Neural cell (in vitro differentiated cells): ENCODE results near the gene PLXNA3. TPM values are rescaled to one million over a fixed set of nuclear protein-coding genes. Genes with fewer than 3 reads are reported as not detected.

Source experiments
- H2AFZ ChIP-seq: fragments of 200-600, 300-800 bp; sonication (generic), shearing (Covaris generic); 2 replicates; pipeline ENCODE4 v1.6.0; 2014; ENCODE audit warnings: low read depth, mild to moderate bottlenecking, antibody characterized with exemption, low read length, moderate library complexity
- H3F3A ChIP-seq: fragments of 200-600 bp; shearing (Covaris generic); 2 replicates; pipeline ENCODE4 v1.6.1; 2016; ENCODE audit warnings: mild to moderate bottlenecking, moderate library complexity, mixed read lengths, antibody characterized with exemption, low read length; ENCODE audit not compliant: insufficient read depth, poor library complexity, severe bottlenecking
- H3K27ac ChIP-seq: fragments of 200-600, 300-800 bp; sonication (generic), shearing (Covaris generic); 2 replicates; pipeline ENCODE4 v1.5.1; 2014; ENCODE audit warnings: mild to moderate bottlenecking, low read length, moderate library complexity
- H3K27me3 ChIP-seq: fragments of 300-800, 200-600 bp; sonication (generic), shearing (Covaris generic); 2 replicates; pipeline ENCODE4 v1.6.0; 2014; ENCODE audit warnings: mild to moderate bottlenecking, low read depth, low read length, moderate library complexity; ENCODE audit not compliant: insufficient read depth
- H3K36me3 ChIP-seq: fragments of 300-800, 200-600 bp; sonication (generic), shearing (Covaris generic); 2 replicates; pipeline ENCODE4 v1.5.1; 2014; ENCODE audit warnings: mild to moderate bottlenecking, antibody characterized with exemption, low read length, moderate library complexity; ENCODE audit not compliant: insufficient read depth
- H3K4me2 ChIP-seq: fragments of 300-800, 200-600 bp; sonication (generic), shearing (Covaris generic); 2 replicates; pipeline ENCODE4 v1.6.0; 2014; ENCODE audit warnings: mild to moderate bottlenecking, low read length
- H3K4me3 ChIP-seq: fragments of 300-800, 200-600 bp; sonication (generic), shearing (Covaris generic); 2 replicates; pipeline ENCODE4 v1.5.1; 2014; ENCODE audit warnings: mild to moderate bottlenecking, low read length, moderate library complexity
- H3K79me2 ChIP-seq: fragments of 200-600 bp; shearing (Covaris generic); replicated peaks from 2 replicates; pipeline ENCODE4 v1.6.0; 2014; ENCODE audit warnings: mild to moderate bottlenecking, low read length, moderate library complexity; ENCODE audit not compliant: insufficient read depth
- H3K9ac ChIP-seq: fragments of 300-800, 200-600 bp; sonication (generic), shearing (Covaris generic); 2 replicates; pipeline ENCODE4 v1.6.1; 2016; ENCODE audit warnings: mild to moderate bottlenecking, low read length, mixed read lengths
- H3K9me2 ChIP-seq: fragments of 200-600 bp; shearing (Covaris generic); 2 replicates; pipeline ENCODE4 v1.6.1; 2016; ENCODE audit warnings: mild to moderate bottlenecking, low read length, mixed read lengths; ENCODE audit not compliant: insufficient read depth
- H3K9me3 ChIP-seq: fragments of 200-600, 300-800 bp; sonication (generic), shearing (Covaris generic); 2 replicates; pipeline ENCODE4 v1.6.1; 2016; ENCODE audit warnings: mild to moderate bottlenecking, mixed run types, low read length, moderate library complexity, mixed read lengths
- H4K20me1 ChIP-seq: fragments of 200-600 bp; shearing (Covaris generic); 2 replicates; pipeline ENCODE4 v1.6.1; 2016; ENCODE audit warnings: mild to moderate bottlenecking, mixed run types; ENCODE audit not compliant: insufficient read depth
- EP300 ChIP-seq: fragments of 450-650 bp; conservative IDR thresholded peaks from 2 replicates; pipeline ENCODE4 v1.6.1; 2014; ENCODE audit warnings: antibody characterized with exemption, mild to moderate bottlenecking, moderate library complexity; ENCODE audit not compliant: poor library complexity, severe bottlenecking
- EZH2 ChIP-seq: fragments of 200-600, 300-800 bp; shearing (Covaris generic), sonication (generic); IDR thresholded peaks from 2 replicates; pipeline ENCODE4 v1.6.1; 2014; ENCODE audit warnings: antibody characterized with exemption, low read length, borderline replicate concordance, mild to moderate bottlenecking; ENCODE audit not compliant: insufficient read depth, poor library complexity, severe bottlenecking
- MXI1 ChIP-seq: fragments of 450-650 bp; conservative IDR thresholded peaks from 2 replicates; pipeline ENCODE4 v1.6.1; 2014; ENCODE audit warnings: antibody characterized with exemption, mild to moderate bottlenecking; ENCODE audit not compliant: poor library complexity, severe bottlenecking
- POLR2AphosphoS5 ChIP-seq: IDR thresholded peaks from 2 replicates; pipeline ENCODE4 v1.6.1; 2012
- RAD21 ChIP-seq: fragments of 450-650 bp; conservative IDR thresholded peaks from 2 replicates; pipeline ENCODE4 v1.6.1; 2014; ENCODE audit warnings: antibody characterized with exemption, mild to moderate bottlenecking, moderate library complexity
- SMC3 ChIP-seq: fragments of 450-650 bp; conservative IDR thresholded peaks from 2 replicates; pipeline ENCODE4 v1.6.1; 2014; ENCODE audit warnings: antibody characterized with exemption, mild to moderate bottlenecking, moderate library complexity; ENCODE audit not compliant: poor library complexity
- TAF1 ChIP-seq: IDR thresholded peaks from 2 replicates; pipeline ENCODE4 v1.6.1; 2012; ENCODE audit warnings: low read depth
- polyA plus RNA-seq: library from polyadenylated mRNA; depleted of rRNA; stranded (reverse); fragments of >200 nt; gene quantifications from 2 replicates; pipeline ENCODE4 v1.2.3, GENCODE V29; 2014
- TF ChIP-seq, protein P1 (sequence below): fragments of 450-650 bp; IDR thresholded peaks from 2 replicates; pipeline ENCODE4 v1.5.1; 2014; ENCODE audit warnings: antibody characterized with exemption, mild to moderate bottlenecking, moderate library complexity; ENCODE audit not compliant: poor library complexity, severe bottlenecking
- TF ChIP-seq, protein P2 (sequence below): IDR thresholded peaks from 2 replicates; pipeline ENCODE4 v1.6.1; 2012; ENCODE audit warnings: borderline replicate concordance

Gene PLXNA3
- polyA plus RNA-seq, 1 donor from 2014 or later: 17.2 TPM

DNA sequence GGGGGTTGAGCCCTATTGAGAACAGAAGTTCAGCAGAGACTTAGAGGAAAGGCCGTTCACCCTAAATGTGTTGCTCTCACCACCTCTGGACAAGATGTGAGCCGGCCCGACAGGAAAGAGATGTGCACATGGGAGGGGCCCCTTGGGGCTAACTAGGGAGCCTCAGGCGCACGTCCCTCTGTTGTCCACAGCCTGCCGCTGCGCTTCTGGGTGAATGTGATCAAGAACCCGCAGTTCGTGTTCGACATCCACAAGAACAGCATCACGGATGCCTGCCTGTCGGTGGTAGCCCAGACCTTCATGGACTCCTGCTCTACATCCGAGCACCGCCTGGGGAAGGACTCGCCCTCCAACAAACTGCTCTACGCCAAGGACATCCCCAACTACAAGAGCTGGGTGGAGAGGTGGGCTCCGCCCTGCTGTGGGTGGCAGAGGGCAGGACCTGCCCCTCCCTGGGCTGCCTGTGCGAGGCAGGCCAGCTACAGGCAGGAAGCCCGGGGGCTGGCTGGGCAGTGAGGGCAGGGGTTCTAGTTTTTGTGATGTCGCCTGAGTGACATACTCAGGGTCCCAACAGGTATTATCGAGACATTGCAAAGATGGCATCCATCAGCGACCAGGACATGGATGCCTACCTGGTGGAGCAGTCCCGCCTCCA is 13.0 kb downstream of the PLXNA3 start:
- H3K4me3 ChIP-seq: no peak overlapping the region
- H3K9me2 ChIP-seq: no peaks in the 10 kb centered on the region
- H3K36me3 ChIP-seq: no peaks in the 10 kb centered on the region
- H3K27ac ChIP-seq: no peak overlapping the region
- H3K79me2 ChIP-seq: no peaks in the 10 kb centered on the region
- H3K27me3 ChIP-seq: no peaks in the 10 kb centered on the region
- H3K9ac ChIP-seq: no peak overlapping the region
- H3K4me2 ChIP-seq: no peak overlapping the region
- no peaks in the 10 kb centered on the region for H3K9me3 ChIP-seq
- no peaks in the 10 kb centered on the region for H4K20me1 ChIP-seq
- no peak overlapping the region for H2AFZ ChIP-seq
- H3F3A ChIP-seq: no peaks in the 10 kb centered on the region
- TF ChIP-seq, protein P1, sequence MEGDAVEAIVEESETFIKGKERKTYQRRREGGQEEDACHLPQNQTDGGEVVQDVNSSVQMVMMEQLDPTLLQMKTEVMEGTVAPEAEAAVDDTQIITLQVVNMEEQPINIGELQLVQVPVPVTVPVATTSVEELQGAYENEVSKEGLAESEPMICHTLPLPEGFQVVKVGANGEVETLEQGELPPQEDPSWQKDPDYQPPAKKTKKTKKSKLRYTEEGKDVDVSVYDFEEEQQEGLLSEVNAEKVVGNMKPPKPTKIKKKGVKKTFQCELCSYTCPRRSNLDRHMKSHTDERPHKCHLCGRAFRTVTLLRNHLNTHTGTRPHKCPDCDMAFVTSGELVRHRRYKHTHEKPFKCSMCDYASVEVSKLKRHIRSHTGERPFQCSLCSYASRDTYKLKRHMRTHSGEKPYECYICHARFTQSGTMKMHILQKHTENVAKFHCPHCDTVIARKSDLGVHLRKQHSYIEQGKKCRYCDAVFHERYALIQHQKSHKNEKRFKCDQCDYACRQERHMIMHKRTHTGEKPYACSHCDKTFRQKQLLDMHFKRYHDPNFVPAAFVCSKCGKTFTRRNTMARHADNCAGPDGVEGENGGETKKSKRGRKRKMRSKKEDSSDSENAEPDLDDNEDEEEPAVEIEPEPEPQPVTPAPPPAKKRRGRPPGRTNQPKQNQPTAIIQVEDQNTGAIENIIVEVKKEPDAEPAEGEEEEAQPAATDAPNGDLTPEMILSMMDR: no peak
- TF ChIP-seq MXI1 (no peak), TAF1 (no peak), POLR2AphosphoS5 (no peak)

DNA sequence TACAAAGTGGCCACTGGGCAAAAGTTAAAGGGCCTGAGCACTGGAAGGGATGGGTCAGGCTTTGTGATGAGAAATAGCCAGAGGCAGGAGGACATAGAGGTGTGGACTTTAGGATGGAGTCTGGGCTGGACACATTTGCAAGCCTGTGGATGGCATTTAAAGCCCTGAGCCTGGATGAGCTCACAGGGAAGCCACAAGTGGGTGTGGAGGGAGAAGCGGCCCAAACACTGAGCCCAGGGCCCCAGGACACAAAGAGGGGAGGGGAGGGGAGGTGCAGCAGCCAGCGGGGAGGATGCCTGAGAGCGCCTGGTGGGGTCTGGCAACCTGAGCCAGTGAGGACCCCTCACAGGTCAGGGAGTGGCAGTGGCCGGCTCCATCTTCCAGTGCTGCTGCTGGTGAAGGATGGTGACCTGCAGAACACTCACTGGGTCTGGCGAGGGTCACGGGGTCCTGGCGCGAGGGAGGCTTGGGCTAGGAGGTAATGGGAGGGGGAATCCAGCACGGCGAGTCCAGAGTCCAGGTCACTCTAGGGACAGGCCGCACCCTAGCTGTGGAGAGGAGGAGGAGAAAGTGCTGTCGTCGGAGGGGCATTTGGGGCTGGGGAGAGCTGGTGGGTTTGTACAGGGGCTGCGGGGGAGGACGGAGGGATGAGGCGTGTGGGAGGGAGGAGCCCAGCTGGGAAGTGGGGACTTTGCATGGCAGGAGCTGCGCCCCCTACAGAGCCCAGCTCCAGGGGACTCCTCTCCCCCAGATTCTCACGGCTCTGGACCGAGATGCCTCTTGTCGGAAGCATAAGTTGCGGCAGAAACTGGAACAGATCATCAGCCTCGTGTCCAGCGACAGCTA is 14.0 kb downstream of the PLXNA3 start:
- H3K27ac ChIP-seq: no peak overlapping the region
- H3K9ac ChIP-seq: no peak overlapping the region
- H3F3A ChIP-seq: no peaks in the 10 kb centered on the region
- no peaks in the 10 kb centered on the region for H4K20me1 ChIP-seq
- no peaks in the 10 kb centered on the region for H3K9me2 ChIP-seq
- TF ChIP-seq SMC3: no peak
- no peak for TF ChIP-seq EZH2
- no peak for TF ChIP-seq MXI1
- TF ChIP-seq EP300: no peak
- no peak for TF ChIP-seq POLR2AphosphoS5
- no peak for TF ChIP-seq TAF1
- TF ChIP-seq RAD21: no peak
- TF ChIP-seq, protein P2, sequence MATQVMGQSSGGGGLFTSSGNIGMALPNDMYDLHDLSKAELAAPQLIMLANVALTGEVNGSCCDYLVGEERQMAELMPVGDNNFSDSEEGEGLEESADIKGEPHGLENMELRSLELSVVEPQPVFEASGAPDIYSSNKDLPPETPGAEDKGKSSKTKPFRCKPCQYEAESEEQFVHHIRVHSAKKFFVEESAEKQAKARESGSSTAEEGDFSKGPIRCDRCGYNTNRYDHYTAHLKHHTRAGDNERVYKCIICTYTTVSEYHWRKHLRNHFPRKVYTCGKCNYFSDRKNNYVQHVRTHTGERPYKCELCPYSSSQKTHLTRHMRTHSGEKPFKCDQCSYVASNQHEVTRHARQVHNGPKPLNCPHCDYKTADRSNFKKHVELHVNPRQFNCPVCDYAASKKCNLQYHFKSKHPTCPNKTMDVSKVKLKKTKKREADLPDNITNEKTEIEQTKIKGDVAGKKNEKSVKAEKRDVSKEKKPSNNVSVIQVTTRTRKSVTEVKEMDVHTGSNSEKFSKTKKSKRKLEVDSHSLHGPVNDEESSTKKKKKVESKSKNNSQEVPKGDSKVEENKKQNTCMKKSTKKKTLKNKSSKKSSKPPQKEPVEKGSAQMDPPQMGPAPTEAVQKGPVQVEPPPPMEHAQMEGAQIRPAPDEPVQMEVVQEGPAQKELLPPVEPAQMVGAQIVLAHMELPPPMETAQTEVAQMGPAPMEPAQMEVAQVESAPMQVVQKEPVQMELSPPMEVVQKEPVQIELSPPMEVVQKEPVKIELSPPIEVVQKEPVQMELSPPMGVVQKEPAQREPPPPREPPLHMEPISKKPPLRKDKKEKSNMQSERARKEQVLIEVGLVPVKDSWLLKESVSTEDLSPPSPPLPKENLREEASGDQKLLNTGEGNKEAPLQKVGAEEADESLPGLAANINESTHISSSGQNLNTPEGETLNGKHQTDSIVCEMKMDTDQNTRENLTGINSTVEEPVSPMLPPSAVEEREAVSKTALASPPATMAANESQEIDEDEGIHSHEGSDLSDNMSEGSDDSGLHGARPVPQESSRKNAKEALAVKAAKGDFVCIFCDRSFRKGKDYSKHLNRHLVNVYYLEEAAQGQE: no peak
- TF ChIP-seq, protein P1: no peak
- H3K9me3 ChIP-seq: no peaks in the 10 kb centered on the region
- H3K27me3 ChIP-seq: no peaks in the 10 kb centered on the region
- no peak overlapping the region for H3K4me3 ChIP-seq
- H3K36me3 ChIP-seq: no peaks in the 10 kb centered on the region
- H2AFZ ChIP-seq: no peak overlapping the region
- no peak overlapping the region for H3K4me2 ChIP-seq
- no peaks in the 10 kb centered on the region for H3K79me2 ChIP-seq
